Ectodermal cell (in vitro differentiated cells): ENCODE results near the gene CEP295NL.

Experiments
- H3K27ac ChIP-seq: 2 replicates; pipeline ENCODE4 v1.7.0; 2013; ENCODE audit warnings: mild to moderate bottlenecking, low read depth, low read length; ENCODE audit not compliant: insufficient read depth, poor library complexity, severe bottlenecking
- H3K27me3 ChIP-seq: 2 replicates; pipeline ENCODE4 v1.7.0; 2013; ENCODE audit warnings: mild to moderate bottlenecking, low read length; ENCODE audit not compliant: insufficient read depth, control insufficient read depth, poor library complexity, severe bottlenecking
- H3K36me3 ChIP-seq: one replicate; pipeline ENCODE4 v1.7.0; 2013; ENCODE audit warnings: low read length; ENCODE audit not compliant: control insufficient read depth, insufficient read depth
- H3K4me1 ChIP-seq: one replicate; pipeline ENCODE4 v1.7.0; 2013; ENCODE audit warnings: low read length; ENCODE audit not compliant: control insufficient read depth, insufficient read depth
- H3K4me3 ChIP-seq: 2 replicates; pipeline ENCODE4 v1.7.0; 2013; ENCODE audit warnings: low read depth, low read length, control low read depth; ENCODE audit not compliant: insufficient read depth
- H3K9me3 ChIP-seq: 2 replicates; pipeline ENCODE4 v1.7.0; 2013; ENCODE audit warnings: mild to moderate bottlenecking, low read length, moderate library complexity; ENCODE audit not compliant: control insufficient read depth
- WGBS, 2 experiments: methylation state at CpG; one replicate each; pipeline ENCODE4 v1.1.7; 2013; ENCODE audit warnings: missing lambda C conversion rate in 2 of 2; 5-methylcytosine and 5-hydroxymethylcytosine counted together

Gene CEP295NL

DNA sequence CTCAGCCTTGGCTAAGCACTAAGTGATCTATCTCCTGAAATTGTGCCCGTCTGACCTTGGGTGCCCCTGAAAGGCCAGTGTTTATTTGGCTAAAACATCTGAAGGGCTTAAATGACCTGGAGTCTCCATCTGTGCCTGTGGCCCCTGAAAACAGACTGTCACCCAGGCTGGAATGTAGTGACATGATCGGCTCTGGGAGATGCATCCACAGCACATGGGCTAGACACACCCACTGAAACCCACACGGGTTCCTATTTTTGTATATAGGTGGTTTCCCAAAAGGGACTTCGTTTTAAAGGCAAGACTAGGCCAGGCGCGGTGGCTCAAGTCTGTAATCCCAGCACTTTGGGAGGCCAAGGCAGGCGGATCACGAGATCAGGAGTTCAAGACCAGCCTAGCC is 13.5 kb downstream of the CEP295NL start:
- Histone ChIP-seq H3K4me3 (no peak overlapping the region), H3K27ac (no peak overlapping the region), H3K9me3 (no peaks in the 10 kb centered on the region), H3K27me3 (no peaks in the 10 kb centered on the region), H3K4me1 (peaks cover 13% of the 10 kb centered on the region), H3K36me3 (no peaks in the 10 kb centered on the region)
- WGBS, 2 experiments, result 94 to 95% methylated on average over 8 of the region's 8 CpGs

DNA sequence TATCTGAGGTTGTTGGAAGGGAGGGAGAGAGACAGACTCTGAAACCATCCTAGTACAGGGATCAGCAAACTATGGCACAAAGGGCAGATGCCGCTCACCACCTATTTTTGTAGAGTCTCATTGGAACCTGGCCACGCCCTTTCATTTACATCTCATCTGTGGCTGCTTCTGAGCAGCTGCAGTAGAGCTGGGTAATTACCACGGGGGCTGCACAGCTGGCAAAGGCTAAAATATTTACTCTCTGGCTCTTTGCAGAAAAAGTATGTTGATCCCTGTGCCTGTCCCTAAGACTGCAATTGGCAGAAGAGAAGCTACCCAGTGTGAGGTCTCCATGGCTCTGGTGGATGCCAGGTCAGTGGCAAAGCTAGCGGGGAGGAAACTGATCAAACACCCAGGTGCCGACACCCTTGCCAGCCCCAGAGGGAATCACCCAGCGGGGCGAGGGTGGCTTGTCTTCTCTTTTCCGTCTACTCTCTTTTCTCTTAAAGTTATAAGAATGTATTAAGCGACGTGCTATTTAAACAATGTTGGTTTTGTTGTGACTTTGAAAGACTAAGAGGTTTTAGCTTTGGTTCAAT is 14.0 kb downstream of the CEP295NL start:
- Histone ChIP-seq H3K9me3 (no peaks in the 10 kb centered on the region), H3K36me3 (no peaks in the 10 kb centered on the region), H3K4me3 (no peak overlapping the region), H3K27ac (no peak overlapping the region), H3K4me1 (peaks cover 18% of the 10 kb centered on the region), H3K27me3 (no peaks in the 10 kb centered on the region)
- WGBS, 2 experiments, result 96% methylated on average over 10 of the region's 10 CpGs

DNA sequence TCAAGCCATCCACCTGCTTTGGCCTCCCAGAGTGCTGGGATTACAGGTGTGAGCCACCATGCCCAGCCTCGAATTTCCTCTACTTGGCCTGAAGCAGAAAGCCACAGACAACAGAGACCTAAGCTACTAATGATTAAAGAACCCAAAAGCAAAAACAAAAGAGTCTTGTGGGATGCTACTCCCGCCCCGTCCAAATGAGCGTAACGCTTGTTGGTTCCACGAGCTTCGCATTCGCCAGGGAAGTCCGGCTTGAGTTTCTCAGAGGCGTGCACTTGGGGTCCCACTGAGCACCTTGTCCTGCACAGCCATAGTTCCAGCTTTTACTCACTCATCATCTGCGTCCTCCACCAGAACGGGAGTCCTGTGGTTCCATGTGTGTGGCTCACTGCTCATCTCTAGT is 16.0 kb downstream of the CEP295NL start:
- peaks cover 29% of the 10 kb centered on the region for H3K4me1 ChIP-seq

DNA sequence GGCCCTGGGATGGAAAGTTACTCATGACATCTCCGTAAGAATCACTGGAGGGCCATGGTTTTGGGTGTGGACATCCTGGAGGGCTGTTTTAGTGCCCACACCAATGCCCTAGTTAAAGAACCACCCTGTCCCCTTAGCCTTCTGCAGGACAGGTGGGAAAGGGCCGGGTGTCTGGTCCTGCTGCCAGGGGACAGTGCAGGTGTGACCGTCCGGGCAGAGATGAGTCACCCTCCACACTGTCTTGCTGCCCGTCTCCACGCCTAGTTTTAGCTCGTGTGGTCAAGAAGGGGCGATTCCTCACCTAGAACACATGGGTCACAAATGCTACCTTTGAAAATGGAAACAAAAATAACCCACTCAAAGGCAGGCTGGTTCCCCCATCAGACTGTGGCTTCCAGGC is 17.0 kb downstream of the CEP295NL start:
- no peaks in the 10 kb centered on the region for H3K27me3 ChIP-seq
- H3K4me1 ChIP-seq, result peaks cover 29% of the 10 kb centered on the region
- no peaks in the 10 kb centered on the region for H3K36me3 ChIP-seq
- WGBS, 2 experiments, result 95 to 97% methylated on average over 8 of the region's 8 CpGs
- H3K27ac ChIP-seq, result no peak overlapping the region
- no peaks in the 10 kb centered on the region for H3K9me3 ChIP-seq
- no peak overlapping the region for H3K4me3 ChIP-seq

More for the DNA sequence above, 16.0 kb downstream of the CEP295NL start:
- H3K9me3 ChIP-seq, result no peaks in the 10 kb centered on the region
- no peaks in the 10 kb centered on the region for H3K27me3 ChIP-seq
- WGBS, 2 experiments, result 95% methylated on average over 12 of the region's 12 CpGs
- no peak overlapping the region for H3K27ac ChIP-seq
- no peaks in the 10 kb centered on the region for H3K36me3 ChIP-seq
- H3K4me3 ChIP-seq, result no peak overlapping the region

DNA sequence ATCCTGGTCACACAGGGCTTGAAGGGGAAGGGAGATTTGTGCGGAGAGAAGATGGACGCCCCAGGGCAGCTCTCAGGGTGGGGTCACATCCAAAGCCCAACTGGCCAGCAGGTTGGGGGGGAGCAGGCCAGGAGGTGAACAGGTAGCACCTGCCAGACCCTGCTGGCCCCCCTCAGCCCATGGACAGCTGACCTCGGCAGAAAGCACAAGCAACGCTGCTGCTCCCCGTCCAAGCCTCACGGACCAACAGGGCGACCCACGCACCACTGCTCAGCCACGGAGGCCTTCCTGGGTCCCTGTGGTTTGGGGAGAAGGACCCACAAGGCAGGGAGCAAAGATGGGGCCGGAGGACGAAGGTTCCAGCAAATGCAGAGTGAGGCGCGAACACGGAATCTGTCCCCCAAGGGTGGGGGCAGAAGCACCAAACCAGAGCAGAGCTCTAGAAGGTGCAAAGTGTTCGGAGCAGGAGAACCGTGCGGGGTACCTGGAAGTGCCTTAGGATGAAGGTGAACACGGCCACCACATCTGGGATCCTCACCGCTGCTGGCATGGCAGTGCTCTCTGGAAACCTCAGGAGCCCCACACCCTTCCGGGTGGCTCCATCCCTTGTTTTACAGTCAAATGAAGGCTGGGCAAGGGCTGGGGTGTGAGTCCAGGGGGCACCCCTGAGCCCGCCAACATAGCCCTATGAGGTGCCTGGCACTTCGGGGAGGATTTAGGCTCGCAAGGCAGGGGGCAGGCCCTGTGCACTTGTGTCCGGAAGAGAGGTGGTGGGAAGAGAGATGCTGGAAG is 17.9 kb downstream of the CEP295NL start:
- Histone ChIP-seq H3K27ac (no peak overlapping the region), H3K4me1 (peaks cover 29% of the 10 kb centered on the region), H3K27me3 (no peaks in the 10 kb centered on the region), H3K4me3 (no peak overlapping the region), H3K36me3 (no peaks in the 10 kb centered on the region), H3K9me3 (no peaks in the 10 kb centered on the region)
- WGBS, 2 experiments, result 93 to 95% methylated on average over 24 of the region's 24 CpGs

DNA sequence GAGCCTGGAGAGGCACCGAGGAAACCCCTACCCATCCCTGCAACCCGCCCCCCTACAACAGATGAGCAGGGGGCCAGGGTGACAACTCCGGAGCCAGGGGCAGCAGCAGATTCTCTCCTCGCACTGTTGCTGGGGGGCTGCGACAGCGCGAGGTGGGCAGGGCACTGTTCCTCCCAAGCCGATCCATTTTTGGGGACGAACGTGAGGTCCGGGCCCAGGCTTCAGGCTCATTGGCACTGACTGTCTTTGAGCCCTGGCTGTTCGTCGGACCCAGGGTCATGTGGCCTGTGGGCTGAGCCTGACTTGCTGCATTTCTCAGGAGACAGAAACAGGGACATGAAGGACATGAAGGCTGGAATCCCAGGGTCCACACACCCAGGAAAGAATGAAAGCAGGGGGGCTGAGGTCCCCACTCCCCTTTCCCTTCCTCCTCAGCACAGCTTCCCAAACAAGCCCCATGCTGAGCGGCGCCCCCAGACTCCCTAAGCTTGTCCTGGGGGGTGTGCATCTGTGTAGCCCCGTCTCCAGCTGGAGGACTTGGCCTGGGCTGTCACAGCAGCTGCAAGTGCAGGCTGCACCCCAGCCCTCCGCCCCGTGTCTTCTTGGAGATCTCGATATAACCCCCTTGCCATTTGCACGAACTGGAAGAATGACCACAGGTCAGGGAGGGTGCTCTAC is 18.7 kb downstream of the CEP295NL start:
- peaks cover 29% of the 10 kb centered on the region for H3K4me1 ChIP-seq
- no peaks in the 10 kb centered on the region for H3K36me3 ChIP-seq
- 50 to 52% methylated on average over 20 of the region's 20 CpGs for WGBS, 2 experiments
- H3K4me3 ChIP-seq, result peak overlapping the region; percentile 20
- H3K27me3 ChIP-seq, result no peaks in the 10 kb centered on the region
- H3K27ac ChIP-seq, result peak overlapping the region; percentile 94
- no peaks in the 10 kb centered on the region for H3K9me3 ChIP-seq

DNA sequence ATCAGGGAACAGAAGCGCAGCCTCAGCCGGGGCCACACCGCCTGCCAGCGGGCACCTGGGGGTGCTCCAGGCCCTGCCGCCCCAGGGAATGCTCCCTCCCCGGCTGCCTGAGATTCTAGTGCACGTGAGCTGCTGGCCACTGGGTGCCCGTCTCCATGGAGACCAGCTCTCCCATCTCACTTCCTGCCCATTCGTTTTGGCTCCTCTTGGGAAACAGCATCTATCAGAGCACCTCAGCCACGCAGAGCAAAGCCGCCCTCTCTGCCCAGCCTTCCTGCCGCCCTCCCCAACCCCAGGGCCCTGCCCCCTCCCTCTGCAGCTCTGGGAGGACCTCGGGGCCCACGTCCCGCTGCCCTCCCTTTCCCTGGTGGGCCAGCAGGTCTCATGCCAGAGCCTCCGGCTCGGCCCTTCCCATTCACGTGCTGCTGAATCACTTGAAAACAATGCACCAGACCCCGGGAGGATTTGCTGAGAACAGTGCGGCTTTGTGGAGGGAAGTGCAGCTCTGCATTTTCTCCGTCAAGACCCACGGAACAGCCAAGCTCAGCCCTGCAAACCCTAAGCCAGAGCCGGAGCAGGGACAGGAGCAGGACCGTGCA is 19.4 kb downstream of the CEP295NL start:
- 13 to 14% methylated on average over 24 of the region's 24 CpGs for WGBS, 2 experiments

DNA sequence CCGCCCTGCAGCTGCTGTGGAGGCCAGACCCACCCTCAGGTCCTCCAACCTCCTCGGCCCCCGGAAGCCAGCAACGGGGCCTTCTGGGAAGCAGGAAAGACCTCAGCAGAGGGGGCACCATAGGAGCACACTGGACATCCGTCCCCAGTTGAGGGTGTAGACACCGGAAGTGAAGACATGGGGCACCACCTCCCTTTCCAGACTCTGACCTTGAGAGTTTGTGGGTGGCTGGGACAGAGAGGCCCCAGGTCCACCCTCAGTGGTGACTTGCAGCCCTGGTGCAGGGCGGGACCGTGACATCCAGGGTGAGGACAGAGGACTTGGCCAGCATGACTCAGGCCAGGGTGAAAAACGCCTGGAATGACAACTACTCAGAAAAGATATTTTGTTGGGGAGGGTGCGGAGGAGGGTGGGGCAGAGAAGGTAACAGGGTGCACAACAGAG is 19.9 kb downstream of the CEP295NL start:
- Histone ChIP-seq H3K9me3 (no peaks in the 10 kb centered on the region), H3K4me1 (peaks cover 29% of the 10 kb centered on the region), H3K27me3 (no peaks in the 10 kb centered on the region), H3K4me3 (peak overlapping the region; percentile 20), H3K27ac (peak overlapping the region; percentile 94), H3K36me3 (no peaks in the 10 kb centered on the region)
- 79 to 82% methylated on average over 10 of the region's 10 CpGs for WGBS, 2 experiments

More for the DNA sequence above, 19.4 kb downstream of the CEP295NL start:
- no peaks in the 10 kb centered on the region for H3K27me3 ChIP-seq
- no peaks in the 10 kb centered on the region for H3K36me3 ChIP-seq
- peak overlapping the region; percentile 94 for H3K27ac ChIP-seq
- H3K9me3 ChIP-seq, result no peaks in the 10 kb centered on the region
- H3K4me3 ChIP-seq, result peak overlapping the region; percentile 20
- peaks cover 29% of the 10 kb centered on the region for H3K4me1 ChIP-seq

DNA sequence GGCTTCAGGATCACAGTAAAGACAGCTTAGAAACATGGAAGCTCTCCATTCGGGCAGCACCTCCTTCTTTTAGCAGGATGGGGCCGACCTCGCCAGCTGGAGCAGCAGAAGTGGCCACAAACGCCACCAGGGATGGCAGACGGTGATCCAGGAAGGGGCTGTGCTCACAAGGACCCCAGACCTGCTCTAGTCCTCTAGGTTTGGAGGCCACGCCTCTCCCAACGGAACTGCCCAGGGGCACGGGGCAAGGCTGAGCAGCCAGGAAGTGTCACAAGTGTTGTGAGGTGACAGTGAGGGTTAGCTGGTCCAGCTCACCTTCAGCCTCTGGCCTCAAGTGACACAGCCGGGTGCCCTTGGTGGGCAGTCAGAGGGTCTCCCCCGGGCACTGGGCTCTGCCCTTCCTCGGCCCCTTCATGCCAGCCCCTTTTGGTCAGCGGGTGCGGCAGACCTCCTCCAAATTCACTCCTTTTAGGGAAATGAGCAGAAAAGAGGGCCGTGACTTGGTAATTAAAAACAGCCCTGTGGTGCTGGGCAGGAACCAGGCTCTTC is 20.4 kb downstream of the CEP295NL start:
- H3K27ac ChIP-seq, result peak overlapping the region; percentile 94
- no peaks in the 10 kb centered on the region for H3K9me3 ChIP-seq
- 86 to 88% methylated on average over 14 of the region's 14 CpGs for WGBS, 2 experiments
- H3K4me1 ChIP-seq, result peaks cover 29% of the 10 kb centered on the region
- H3K36me3 ChIP-seq, result no peaks in the 10 kb centered on the region
- no peaks in the 10 kb centered on the region for H3K27me3 ChIP-seq
- H3K4me3 ChIP-seq, result no peak overlapping the region
